CD4-positive, alpha-beta T cell (primary cell): ENCODE results near the gene CACNA1G. TPM values are rescaled to one million over a fixed set of nuclear protein-coding genes. Genes with fewer than 3 reads are reported as not detected.

Experiments
- ATAC-seq: fragments of 200-7000 bp; cut with Tn5 transposase; one replicate; pipeline ENCODE4 v1.10.0; 2022; ENCODE audit warnings: mild to moderate bottlenecking; ENCODE audit not compliant: poor library complexity
- CTCF ChIA-PET: fragments of 350-600 bp; sonication (Branson Sonifier 250); formaldehyde crosslinking; loops from one replicate; lab custom pipeline; 2021; ENCODE audit warnings: antibody characterized with exemption, inconsistent platforms; lab: Charles Lee
- POLR2A ChIA-PET: fragments of 350-600 bp; sonication (Branson Sonifier 250); formaldehyde crosslinking; loops from one replicate; lab custom pipeline; 2021; ENCODE audit warnings: antibody characterized with exemption, inconsistent platforms; lab: Charles Lee
- DNase-seq, 14 experiments: peaks; one replicate each; pipeline ENCODE4 v3.0.0-alpha.2; 2013 to 2020; ENCODE audit warnings: mixed read lengths in 2 of 14
- H3K27ac ChIP-seq, 2 donors: one replicate each; pipeline versions ENCODE4 v1.5.1 to v1.7.0; 2013; ENCODE audit warnings: low read length in 2 of 2, low read depth in 1 of 2, mild to moderate bottlenecking in 1 of 2
- H3K27me3 ChIP-seq, 2 experiments: 1 replicate in 1 of 2; 2 replicates in 1 of 2; pipeline versions ENCODE4 v1.6.1 to v1.7.0; 2013; ENCODE audit warnings: low read length in 2 of 2, control low read depth in 1 of 2, mild to moderate bottlenecking in 1 of 2, moderate library complexity in 1 of 2; ENCODE audit not compliant: insufficient read depth in 2 of 2, control insufficient read depth in 1 of 2
- H3K36me3 ChIP-seq: one replicate; pipeline ENCODE4 v1.6.1; 2013; ENCODE audit warnings: low read length, control low read depth; ENCODE audit not compliant: insufficient read depth
- H3K4me1 ChIP-seq: one replicate; pipeline ENCODE4 v1.6.1; 2013; ENCODE audit warnings: low read length, control low read depth; ENCODE audit not compliant: insufficient read depth
- H3K4me3 ChIP-seq: one replicate; pipeline ENCODE4 v1.5.1; 2013; ENCODE audit warnings: mild to moderate bottlenecking, low read length, moderate library complexity
- H3K9me3 ChIP-seq, 2 experiments: 1 replicate in 1 of 2; 2 replicates in 1 of 2; pipeline versions ENCODE4 v1.6.1 to v1.7.0; 2013; ENCODE audit warnings: low read length in 2 of 2, mild to moderate bottlenecking in 2 of 2, control low read depth in 1 of 2, moderate library complexity in 1 of 2; ENCODE audit not compliant: control insufficient read depth in 1 of 2, insufficient read depth in 1 of 2
- H3K27ac Mint-ChIP-seq: one replicate; pipeline ENCODE4 v1.8.0; 2020; ENCODE audit warnings: mixed read lengths
- H3K27me3 Mint-ChIP-seq: one replicate; pipeline ENCODE4 v1.8.0; 2021; ENCODE audit warnings: mixed read lengths
- H3K36me3 Mint-ChIP-seq: one replicate; pipeline ENCODE4 v1.8.0; 2021; ENCODE audit warnings: low read depth, mixed read lengths
- H3K4me1 Mint-ChIP-seq: one replicate; pipeline ENCODE4 v1.8.0; 2021; ENCODE audit warnings: low read depth, mixed read lengths
- H3K4me3 Mint-ChIP-seq: one replicate; pipeline ENCODE4 v1.8.0; 2020; ENCODE audit warnings: mild to moderate bottlenecking, mixed read lengths
- H3K9me3 Mint-ChIP-seq: one replicate; pipeline ENCODE4 v1.8.0; 2020; ENCODE audit warnings: mixed read lengths
- intact Hi-C, 2 experiments: fragments of 100-400 bp; cut with DNase I in 1 of 2; cut with micrococcal nuclease in 1 of 2; formaldehyde crosslinking; loops; one replicate each; pipeline versions ENCODE4 v1.15.1 to v1.9.0; 2023 to 2025; cut with DNase I, micrococcal nuclease
- total RNA-seq, 174 experiments: library from RNA in 2 of 174; stranded (reverse) in 2 of 174; gene quantifications; one replicate each; pipeline ENCODE4 v1.2.3 and lab custom pipeline; 2021 to 2026
- TF ChIP-seq, protein P1 (sequence below): fragments of 200-600 bp; IDR thresholded peaks from one replicate; pipeline ENCODE4 v1.8.0; 2022; ENCODE audit warnings: antibody characterized with exemption, mild to moderate bottlenecking

CACNA1G gene
- total RNA-seq, 2 experiments from 2014 or later = not detected

DNA sequence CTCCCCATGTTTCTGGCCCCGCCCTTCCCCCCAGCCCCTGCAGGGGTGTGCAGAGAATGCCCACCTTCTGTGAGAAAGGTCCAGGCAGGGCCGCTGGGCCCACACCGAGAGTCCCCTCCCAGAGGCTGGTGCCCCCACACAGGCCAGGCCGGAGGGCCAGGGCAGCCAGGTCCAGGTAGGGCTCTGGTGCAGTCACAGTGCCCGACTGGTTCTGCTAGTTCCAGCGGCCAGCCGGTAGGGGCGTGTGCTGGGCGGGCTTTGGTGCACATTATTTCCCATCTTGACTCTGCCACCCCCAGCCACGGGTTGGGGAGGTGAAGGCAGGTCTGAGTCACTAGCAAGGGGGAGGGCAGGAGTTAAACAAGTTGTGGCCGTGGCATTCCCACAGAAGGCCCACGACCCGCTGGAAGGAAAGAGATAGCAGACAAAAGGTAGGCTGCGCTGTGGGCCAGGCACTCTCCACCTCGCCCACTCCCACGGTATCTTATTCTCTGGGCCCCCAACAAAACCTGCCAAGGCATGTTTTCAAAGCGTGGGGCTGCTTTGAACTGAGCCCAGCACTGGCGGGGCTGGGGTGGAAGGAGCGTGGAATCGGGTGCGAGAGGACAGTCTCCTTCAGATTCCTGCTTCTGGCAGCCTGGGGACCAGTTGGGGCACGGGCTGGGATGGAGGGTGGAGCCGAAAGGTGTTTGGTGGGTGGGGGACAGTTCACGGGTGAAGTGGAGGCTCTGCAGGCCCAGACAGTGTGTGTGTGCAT, 26.1 kb upstream of the CACNA1G start:
- intact Hi-C loops = no loop called here
- DNase-seq = no peak
- TF ChIP-seq, protein P1, sequence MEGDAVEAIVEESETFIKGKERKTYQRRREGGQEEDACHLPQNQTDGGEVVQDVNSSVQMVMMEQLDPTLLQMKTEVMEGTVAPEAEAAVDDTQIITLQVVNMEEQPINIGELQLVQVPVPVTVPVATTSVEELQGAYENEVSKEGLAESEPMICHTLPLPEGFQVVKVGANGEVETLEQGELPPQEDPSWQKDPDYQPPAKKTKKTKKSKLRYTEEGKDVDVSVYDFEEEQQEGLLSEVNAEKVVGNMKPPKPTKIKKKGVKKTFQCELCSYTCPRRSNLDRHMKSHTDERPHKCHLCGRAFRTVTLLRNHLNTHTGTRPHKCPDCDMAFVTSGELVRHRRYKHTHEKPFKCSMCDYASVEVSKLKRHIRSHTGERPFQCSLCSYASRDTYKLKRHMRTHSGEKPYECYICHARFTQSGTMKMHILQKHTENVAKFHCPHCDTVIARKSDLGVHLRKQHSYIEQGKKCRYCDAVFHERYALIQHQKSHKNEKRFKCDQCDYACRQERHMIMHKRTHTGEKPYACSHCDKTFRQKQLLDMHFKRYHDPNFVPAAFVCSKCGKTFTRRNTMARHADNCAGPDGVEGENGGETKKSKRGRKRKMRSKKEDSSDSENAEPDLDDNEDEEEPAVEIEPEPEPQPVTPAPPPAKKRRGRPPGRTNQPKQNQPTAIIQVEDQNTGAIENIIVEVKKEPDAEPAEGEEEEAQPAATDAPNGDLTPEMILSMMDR = peak; percentile 16

DNA sequence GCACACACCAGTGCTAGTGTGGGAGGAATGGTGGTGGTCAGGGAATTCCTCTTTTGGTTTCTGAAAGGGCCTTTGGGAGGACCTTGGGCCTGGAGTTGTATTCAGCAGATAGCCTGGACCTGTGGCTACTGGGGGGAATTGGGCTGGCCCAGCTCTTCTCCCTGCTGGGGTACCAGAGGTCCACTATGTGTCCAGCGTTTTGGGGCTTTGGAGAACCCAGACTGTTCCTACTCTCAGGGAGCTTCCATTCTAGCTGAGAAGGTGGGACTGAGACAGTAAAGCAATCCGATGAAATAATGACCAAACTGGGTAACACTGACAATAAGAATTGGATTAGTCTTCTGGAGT, 25.6 kb upstream of the CACNA1G start:
- Histone ChIP-seq H3K27me3 (peaks cover 35 to 37% of the 10 kb centered on the region in 2 experiments), H3K36me3 (no peaks in the 10 kb centered on the region), H3K9me3 (peaks cover 0 to 8% of the 10 kb centered on the region in 2 experiments), H3K27ac (no peak overlapping the region), H3K4me3 (no peak overlapping the region), H3K4me1 (peaks cover 20% of the 10 kb centered on the region)
- H3K4me1 Mint-ChIP-seq = peaks cover 9% of the 10 kb centered on the region
- H3K4me3 Mint-ChIP-seq = no peak overlapping the region
- no peak for ATAC-seq
- POLR2A ChIA-PET = no interaction called here
- no peaks in the 10 kb centered on the region for H3K9me3 Mint-ChIP-seq
- CTCF ChIA-PET = no interaction called here
- peaks cover 62% of the 10 kb centered on the region for H3K27me3 Mint-ChIP-seq
- DNase-seq = no peak
- TF ChIP-seq, protein P1 = no peak
- no peak overlapping the region for H3K27ac Mint-ChIP-seq
- H3K36me3 Mint-ChIP-seq = no peaks in the 10 kb centered on the region
- intact Hi-C loops = no loop called here

More for the DNA sequence above, 26.1 kb upstream of the CACNA1G start:
- peaks cover 68% of the 10 kb centered on the region for H3K27me3 Mint-ChIP-seq
- ChIA-PET CTCF (no interaction called here), POLR2A (interaction anchor here (0.6 kb wide), 1 partner anchor 62 kb away, joined by 3 read pairs; no protein-coding TSS in a partner anchor)
- H3K9me3 Mint-ChIP-seq = no peaks in the 10 kb centered on the region
- Histone ChIP-seq H3K27me3 (peaks cover 36 to 37% of the 10 kb centered on the region in 2 experiments), H3K4me1 (peaks cover 20% of the 10 kb centered on the region), H3K27ac (no peak overlapping the region), H3K9me3 (peaks cover 0 to 8% of the 10 kb centered on the region in 2 experiments), H3K4me3 (no peak overlapping the region), H3K36me3 (no peaks in the 10 kb centered on the region)
- H3K4me3 Mint-ChIP-seq = no peak overlapping the region
- peaks cover 9% of the 10 kb centered on the region for H3K4me1 Mint-ChIP-seq
- H3K36me3 Mint-ChIP-seq = no peaks in the 10 kb centered on the region
- H3K27ac Mint-ChIP-seq = no peak overlapping the region
- ATAC-seq = peak; percentile 51

DNA sequence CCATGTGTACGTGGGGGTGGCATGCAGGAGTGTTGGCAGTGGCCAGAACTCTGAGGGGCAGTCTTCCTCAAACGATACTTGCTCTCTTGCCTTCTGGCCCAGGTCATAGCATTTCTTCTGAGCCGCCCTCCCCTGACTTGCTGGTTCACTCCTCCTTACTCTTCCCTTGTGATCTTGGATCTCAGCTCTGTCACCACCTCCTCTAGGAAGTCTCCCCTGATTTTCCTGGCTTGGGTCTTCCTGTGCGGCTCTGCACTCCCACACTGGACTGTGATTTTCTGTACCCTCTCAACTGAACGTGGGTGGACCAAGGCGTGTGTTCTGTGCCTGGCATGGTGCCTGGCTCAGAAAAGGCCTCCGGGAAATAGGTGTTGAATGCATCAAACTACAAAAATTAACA, 25.1 kb upstream of the CACNA1G start:
- intact Hi-C loops = no loop called here
- TF ChIP-seq, protein P1 = no peak
- no peak overlapping the region for H3K4me3 Mint-ChIP-seq
- no peak for ATAC-seq
- no peak for DNase-seq
- POLR2A ChIA-PET = interaction anchor here (1.0 kb wide), 1 partner anchor 25 kb away, joined by 3 read pairs; the partner anchor contains the start of gene CACNA1G
- peaks cover 33 to 34% of the 10 kb centered on the region in 2 experiments for H3K27me3 ChIP-seq
- peaks cover 9% of the 10 kb centered on the region for H3K4me1 Mint-ChIP-seq
- no peak overlapping the region for H3K4me3 ChIP-seq
- no peak overlapping the region for H3K27ac Mint-ChIP-seq
- H3K36me3 Mint-ChIP-seq = no peaks in the 10 kb centered on the region
- peaks cover 58% of the 10 kb centered on the region for H3K27me3 Mint-ChIP-seq
- H3K4me1 ChIP-seq = peaks cover 20% of the 10 kb centered on the region
- CTCF ChIA-PET = no interaction called here
- H3K36me3 ChIP-seq = no peaks in the 10 kb centered on the region
- H3K27ac ChIP-seq = no peak overlapping the region
- no peaks in the 10 kb centered on the region for H3K9me3 Mint-ChIP-seq
- peaks cover 0 to 8% of the 10 kb centered on the region in 2 experiments for H3K9me3 ChIP-seq
